Motor neuron (in vitro differentiated cells): Measurements from ENCODE around the gene MAP7. TPM values are rescaled to one million over a fixed set of nuclear protein-coding genes. Genes with fewer than 3 reads are reported as not detected.

Experiments
- ATAC-seq, 8 experiments: fragments of 200-7000 bp; cut with Tn5 transposase; replicated peaks in 6 of 8; 2 replicates each; pipeline ENCODE4 v1.8.0; 2021; ENCODE audit warnings: mild to moderate bottlenecking in 8 of 8, moderate library complexity in 8 of 8
- H3K27ac ChIP-seq, 2 donors: fragments of 250-450 bp; sonication (Bioruptor Pico); 2 replicates each; pipeline ENCODE4 v1.9.0; 2021; ENCODE audit warnings: antibody characterized with exemption in 2 of 2, mild to moderate bottlenecking in 2 of 2, moderate library complexity in 1 of 2
- H3K4me1 ChIP-seq, 2 donors: fragments of 250-450 bp; sonication (Bioruptor Pico); replicated peaks in 1 of 2; 2 replicates each; pipeline ENCODE4 v1.6.1; 2021; ENCODE audit warnings: antibody characterized with exemption in 2 of 2, mild to moderate bottlenecking in 2 of 2, moderate library complexity in 1 of 2
- H3K4me3 ChIP-seq, 5 donors: fragments of 250-450 bp; sonication (Bioruptor Pico); 2 replicates each; pipeline ENCODE4 v1.9.0; 2021; ENCODE audit warnings: antibody characterized with exemption in 5 of 5, mild to moderate bottlenecking in 5 of 5, moderate library complexity in 4 of 5
- WGBS, 10 experiments: fragments of 450-650 bp; shearing (Covaris generic); methylation state at CpG; one replicate each; pipeline ENCODE4 v1.0.0; 2022; 5-methylcytosine and 5-hydroxymethylcytosine counted together
- in situ Hi-C, 9 experiments: fragments of 400-800 bp; cut with MboI; loops; one replicate each; pipeline ENCODE4 v1.15.0; 2021; ENCODE audit warnings: low sequenced_read_pairs in 9 of 9, low pct_unique_long_range_greater_than_20kb in 2 of 9; ENCODE audit not compliant: unreplicated experiment in 9 of 9
- total RNA-seq, 8 experiments: library from RNA; unstranded; fragments of 300-600 nt; gene quantifications; 2 replicates each; pipeline versions ENCODE4 v1.2.3 to v1.2.4, GENCODE V29; 2022

Gene MAP7
- total RNA-seq, 8 experiments from 2014 or later: 2.9 to 34.2 (median 12.3) TPM

- 0 to 68% (median 37%) methylated on average over 1 to 8 of the region's 8 CpGs; no CpG with 5 or more reads in 2 of the 10 experiments for WGBS, 10 experiments
- peak overlapping the region in 4 of 5 donors; percentile 22 to 34 (median 30) for H3K4me3 ChIP-seq
- peaks cover 27 to 32% of the 10 kb centered on the region in 2 donors for H3K4me1 ChIP-seq
- peak overlapping the region; percentile 73 to 74 for H3K27ac ChIP-seq
- ATAC-seq: peak in 7 of 8 experiments; percentile 8 to 44 (median 31)
- in situ Hi-C loops: loop anchor here in 2 of 9 experiments (25.0 kb wide), 2 partner anchors 213 to 238 kb away; partner anchors contain the start of gene BCLAF1 (in 1 of the 2)
Observed at GRCh38 chr6:136525586-136526195, 24.5 kb downstream of the MAP7 start.

- Histone ChIP-seq H3K4me3 (peak overlapping the region in 4 of 5 donors; percentile 22 to 34 (median 30)), H3K4me1 (peaks cover 27 to 32% of the 10 kb centered on the region in 2 donors), H3K27ac (peak overlapping the region; percentile 6 to 74)
- ATAC-seq: peak in 5 of 8 experiments; percentile 17 to 35 (median 30)
- in situ Hi-C loops: loop anchor here in 2 of 9 experiments (25.0 kb wide), 2 partner anchors 213 to 238 kb away; partner anchors contain the start of gene BCLAF1 (in 1 of the 2)
- 21 to 100% (median 49%) methylated on average over 1 to 2 of the region's 2 CpGs; no CpG with 5 or more reads in 2 of the 10 experiments for WGBS, 10 experiments
Observed at GRCh38 chr6:136524936-136525413, 25.2 kb downstream of the MAP7 start.

DNA sequence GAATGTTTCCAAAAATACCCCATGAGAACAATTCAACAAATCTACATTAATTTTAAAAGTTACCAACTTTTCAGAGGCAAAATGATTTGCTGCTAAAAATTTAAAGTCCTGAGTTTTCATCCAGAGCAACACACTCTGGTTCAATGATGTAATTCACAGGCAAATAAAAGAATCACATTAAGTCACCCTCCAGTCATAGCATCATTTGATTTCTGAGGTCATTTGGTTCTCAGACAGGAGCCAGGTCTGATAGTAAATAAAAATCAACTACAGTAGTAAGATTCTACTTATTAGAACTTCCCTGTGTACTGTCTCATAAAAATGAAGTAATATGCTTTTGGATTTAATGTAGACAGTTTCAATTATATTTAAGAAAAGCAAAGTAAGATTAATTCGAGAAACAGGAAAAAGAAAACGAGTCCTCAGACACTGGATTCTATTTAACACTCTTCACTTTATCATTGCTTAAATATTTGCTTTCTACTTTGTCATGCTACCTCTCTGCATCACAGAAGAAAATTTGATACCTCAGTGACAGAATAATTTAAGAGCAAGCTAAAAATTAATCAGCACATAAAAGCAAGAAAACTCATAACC, 25.8 kb downstream of the MAP7 start:
- ATAC-seq: peak in 2 of 8 experiments; percentile 10 to 14
- H3K4me1 ChIP-seq: peaks cover 27 to 32% of the 10 kb centered on the region in 2 donors
- H3K27ac ChIP-seq: peak overlapping the region; percentile 6 to 74
- in situ Hi-C loops: no loop called here
- peak overlapping the region in 4 of 5 donors; percentile 22 to 34 (median 30) for H3K4me3 ChIP-seq
- WGBS, 10 experiments: 28 to 80% (median 57%) methylated on average over 2 of the region's 2 CpGs; no CpG with 5 or more reads in 2 of the 10 experiments

DNA sequence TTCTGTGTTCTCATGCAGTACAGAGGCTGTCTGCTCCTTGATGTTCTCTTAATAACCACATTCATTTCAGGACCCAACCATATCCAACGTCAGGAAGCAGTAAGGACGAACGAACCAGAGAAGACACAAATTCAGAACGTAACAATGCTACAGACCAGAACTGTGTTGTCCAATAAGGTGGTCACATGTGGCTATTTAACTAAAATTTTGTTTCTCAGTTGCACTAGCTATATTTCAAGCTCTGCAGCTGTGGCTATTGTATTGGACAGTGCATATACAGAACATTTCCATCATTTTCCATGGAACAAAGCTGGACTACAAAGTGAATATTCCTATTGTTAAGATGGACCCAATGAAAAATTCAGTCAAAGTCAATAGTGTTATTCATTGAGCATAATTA, 27.0 kb downstream of the MAP7 start:
- Histone ChIP-seq H3K4me1 (peaks cover 27 to 32% of the 10 kb centered on the region in 2 donors), H3K27ac (no peak overlapping the region), H3K4me3 (peak overlapping the region in 2 of 5 donors; percentile 27 to 32)
- in situ Hi-C loops: no loop called here
- 76 to 100% (median 92%) methylated on average over 1 to 4 of the region's 4 CpGs; no CpG with 5 or more reads in 3 of the 10 experiments for WGBS, 10 experiments
- no peak for ATAC-seq

GRCh38 chr6:136522636-136523035, 27.6 kb downstream of the MAP7 start:
- 67 to 100% (median 90%) methylated on average over 1 to 3 of the region's 3 CpGs; no CpG with 5 or more reads in 1 of the 10 experiments for WGBS, 10 experiments
- peaks cover 27 to 31% of the 10 kb centered on the region in 2 donors for H3K4me1 ChIP-seq
- no peak for ATAC-seq
- H3K4me3 ChIP-seq: no peak overlapping the region
- no peak overlapping the region for H3K27ac ChIP-seq
- in situ Hi-C loops: no loop called here

- Histone ChIP-seq H3K4me1 (peaks cover 23 to 24% of the 10 kb centered on the region in 2 donors), H3K27ac (no peak overlapping the region), H3K4me3 (no peak overlapping the region)
- in situ Hi-C loops: no loop called here
- ATAC-seq: no peak
- WGBS, 10 experiments: 47 to 100% (median 93%) methylated on average over 1 to 4 of the region's 4 CpGs; no CpG with 5 or more reads in 2 of the 10 experiments
Observed at GRCh38 chr6:136521911-136522310, 28.3 kb downstream of the MAP7 start.

- in situ Hi-C loops: no loop called here
- H3K4me1 ChIP-seq: peaks cover 18 to 20% of the 10 kb centered on the region in 2 donors
- no peak overlapping the region for H3K4me3 ChIP-seq
- H3K27ac ChIP-seq: no peak overlapping the region
- ATAC-seq: no peak
- 67 to 100% (median 88%) methylated on average over 1 to 2 of the region's 2 CpGs; no CpG with 5 or more reads in 4 of the 10 experiments for WGBS, 10 experiments
Observed at GRCh38 chr6:136521427-136521826, 28.8 kb downstream of the MAP7 start.

DNA sequence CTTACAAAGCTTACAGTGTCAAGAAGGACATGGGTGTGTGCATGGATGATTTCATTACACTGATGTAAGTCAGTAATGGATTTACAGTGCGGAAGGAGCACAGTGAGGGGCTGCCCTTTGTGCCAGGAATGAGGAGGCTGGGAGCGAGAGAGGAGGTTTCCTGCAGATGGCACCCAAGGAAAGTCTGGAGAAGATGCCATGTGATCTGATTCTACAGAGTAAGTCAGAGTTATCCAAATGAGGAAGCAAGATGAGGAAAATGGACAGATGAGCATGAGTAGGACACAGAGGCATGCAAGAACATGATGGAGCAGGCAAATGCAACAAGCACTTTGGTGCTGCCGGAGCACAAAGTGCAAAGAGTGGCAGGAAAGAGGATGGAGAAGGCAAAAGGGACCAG, 29.7 kb downstream of the MAP7 start:
- ATAC-seq: peak in 4 of 8 experiments; percentile 24 to 81 (median 58)
- Histone ChIP-seq H3K27ac (no peak overlapping the region), H3K4me1 (peaks cover 9 to 17% of the 10 kb centered on the region in 2 donors), H3K4me3 (no peak overlapping the region)
- in situ Hi-C loops: no loop called here
- WGBS, 10 experiments: 76 to 100% (median 90%) methylated on average over 1 to 3 of the region's 3 CpGs; no CpG with 5 or more reads in 2 of the 10 experiments

DNA sequence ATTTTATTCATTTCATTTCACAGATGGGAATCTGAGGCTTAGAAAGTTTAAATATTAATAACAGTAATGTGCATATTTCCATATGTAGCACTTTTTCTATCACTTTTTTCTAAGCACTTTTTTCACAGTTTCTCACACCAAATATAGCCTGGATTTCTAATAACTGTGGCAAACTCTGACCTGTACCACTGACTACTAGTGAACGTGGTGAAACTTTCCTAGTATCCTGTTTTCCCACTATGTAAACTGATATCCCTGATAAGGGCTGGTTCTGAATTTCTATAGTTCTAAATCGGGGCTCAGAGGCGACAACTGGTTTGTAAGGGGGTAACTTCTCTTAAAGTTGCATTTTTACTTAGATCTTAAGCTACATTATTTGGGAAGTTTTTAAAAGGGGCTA, 32.6 kb downstream of the MAP7 start:
- 40 to 100% (median 88%) methylated on average over 1 to 3 of the region's 3 CpGs; no CpG with 5 or more reads in 1 of the 10 experiments for WGBS, 10 experiments
- in situ Hi-C loops: no loop called here
- Histone ChIP-seq H3K4me3 (no peak overlapping the region), H3K4me1 (no peaks in the 10 kb centered on the region), H3K27ac (no peak overlapping the region)
- peak in 1 of 8 experiments; percentile 47 for ATAC-seq

DNA sequence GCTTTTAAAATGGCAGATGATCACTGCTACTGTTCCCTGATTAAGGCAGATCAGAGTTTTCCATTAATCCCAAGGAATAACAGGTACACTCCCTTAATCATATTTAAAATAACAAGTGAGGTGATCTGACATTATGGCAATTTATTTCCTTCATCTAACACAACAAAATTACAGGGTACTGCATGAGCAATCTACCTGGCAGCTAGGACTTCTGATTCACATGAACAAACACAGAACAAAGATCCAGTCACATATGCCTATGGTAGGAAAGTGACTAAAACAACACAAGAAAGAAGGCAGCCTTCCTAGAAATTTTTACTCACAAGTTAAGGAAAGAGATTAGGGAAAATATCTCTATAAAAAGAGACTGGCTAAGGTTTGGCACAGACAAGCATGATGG, 33.2 kb downstream of the MAP7 start:
- in situ Hi-C loops: no loop called here
- no peaks in the 10 kb centered on the region for H3K4me1 ChIP-seq
- H3K27ac ChIP-seq: no peak overlapping the region
- no peak for ATAC-seq
- no peak overlapping the region for H3K4me3 ChIP-seq

DNA sequence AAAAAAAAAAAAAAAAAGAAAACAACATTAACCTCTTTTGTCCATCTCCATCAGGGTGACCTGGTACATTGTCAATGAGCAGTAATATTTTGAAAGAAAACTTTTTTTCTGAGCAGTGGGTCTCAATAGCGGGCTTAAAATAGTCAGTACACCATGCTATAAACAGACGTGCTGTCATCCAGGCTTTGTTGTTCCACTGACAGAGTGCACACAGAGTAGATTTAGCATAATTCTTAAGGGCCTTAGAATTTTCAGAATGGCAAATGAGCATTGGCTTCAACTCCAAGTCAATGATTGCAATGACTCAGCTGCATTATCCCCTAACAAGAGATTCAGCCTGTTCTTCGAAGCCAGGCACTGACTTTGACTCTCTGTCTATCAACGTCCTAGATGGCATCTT, 35.6 kb downstream of the MAP7 start:
- no peaks in the 10 kb centered on the region for H3K4me1 ChIP-seq
- WGBS, 10 experiments: 19 to 89% (median 63%) methylated on average over 1 to 4 of the region's 4 CpGs; no CpG with 5 or more reads in 2 of the 10 experiments
- H3K4me3 ChIP-seq: no peak overlapping the region
- ATAC-seq: peak in 7 of 8 experiments; percentile 64 to 86 (median 82)
- no peak overlapping the region for H3K27ac ChIP-seq
- in situ Hi-C loops: no loop called here

- ATAC-seq: no peak
- Histone ChIP-seq H3K4me3 (no peak overlapping the region), H3K4me1 (no peaks in the 10 kb centered on the region), H3K27ac (no peak overlapping the region)
- in situ Hi-C loops: no loop called here
- WGBS, 10 experiments: 50 to 100% (median 83%) methylated on average over 1 to 3 of the region's 3 CpGs; no CpG with 5 or more reads in 3 of the 10 experiments
Observed at GRCh38 chr6:136511926-136512325, 38.3 kb downstream of the MAP7 start.

- Histone ChIP-seq H3K4me1 (no peaks in the 10 kb centered on the region), H3K27ac (no peak overlapping the region), H3K4me3 (no peak overlapping the region)
- no peak for ATAC-seq
- in situ Hi-C loops: no loop called here
- WGBS, 10 experiments: 38 to 100% (median 62%) methylated on average over 1 of the region's 1 CpG; no CpG with 5 or more reads in 3 of the 10 experiments
Observed at GRCh38 chr6:136511397-136511796, 38.8 kb downstream of the MAP7 start.
